ENCODE results near the gene ALG12. TPM values are rescaled to one million over a fixed set of nuclear protein-coding genes. Genes with fewer than 3 reads are reported as not detected.
A peak's percentile ranks its signal among the peaks of the same experiment; 100 is the strongest.

The ALG12 gene
- polyA plus RNA-seq, 3 donors = 7.2 to 9.5 (median 9.0) TPM

GRCh38 chr22:49900441-49901230 lies 17.6 kb downstream of the ALG12 start:
- Histone ChIP-seq H3K9ac (ENCODE audit: insufficient read depth, low read length, poor library complexity, severe bottlenecking) (no peak overlapping the region), H3K4me1 (ENCODE audit: control insufficient read depth in 1 of 2, insufficient read depth in 2 of 2, low read length in 2 of 2) (no peaks in the 10 kb centered on the region), H3K4me3 (replicated peaks in 1 of 3; ENCODE audit: low read depth in 2 of 3, low read length in 3 of 3) (no peak overlapping the region), H3K9me3 (replicated peaks in 1 of 2; ENCODE audit: control insufficient read depth in 1 of 2, insufficient read depth in 1 of 2, low read length in 2 of 2) (peaks cover 0 to 4% of the 10 kb centered on the region in 2 donors), H3K27me3 (ENCODE audit: control insufficient read depth in 2 of 2, insufficient read depth in 2 of 2, low read length in 2 of 2) (no peaks in the 10 kb centered on the region), H4K20me1 (ENCODE audit: insufficient read depth, low read length) (no peaks in the 10 kb centered on the region), H3K27ac (ENCODE audit: low read depth in 1 of 2, low read length in 2 of 2) (no peak overlapping the region), H3K79me2 (ENCODE audit: insufficient read depth, low read length) (no peaks in the 10 kb centered on the region), H3K4me2 (replicated peaks; ENCODE audit: extremely low read depth, low read length, poor library complexity, severe bottlenecking) (no peak overlapping the region), H3K36me3 (replicated peaks in 1 of 2; ENCODE audit: control insufficient read depth in 1 of 2, insufficient read depth in 2 of 2, low read length in 2 of 2) (peaks cover 29 to 57% of the 10 kb centered on the region in 2 donors), H2AFZ (ENCODE audit: insufficient read depth, low read depth, low read length, poor library complexity, severe bottlenecking) (no peak overlapping the region)
- Mint-ChIP-seq H3K4me3 (no peak overlapping the region), H3K9me3 (peaks cover 0 to 7% (median 0%) of the 10 kb centered on the region in 7 donors), H3K27me3 (ENCODE audit: low read depth in 3 of 3) (no peaks in the 10 kb centered on the region), H3K4me1 (no peaks in the 10 kb centered on the region), H3K27ac (peak overlapping the region in 3 of 7 donors; percentile 1 to 43 (median 31)), H3K36me3 (peaks cover 36 to 69% of the 10 kb centered on the region in 2 donors)
- DNase-seq = no peak
- TF ChIP-seq CTCF (IDR thresholded peaks at IDR 0.05) = no peak
- WGBS (ENCODE audit: insufficient coverage) = 94% methylated on average over 29 of the region's 30 CpGs
- intact Hi-C loops (cut with micrococcal nuclease) = no loop called here

GRCh38 chr22:49899530-49899929 lies 18.7 kb downstream of the ALG12 start:
- H3K4me3 ChIP-seq (replicated peaks in 1 of 3; ENCODE audit: low read depth in 2 of 3, low read length in 3 of 3) = no peak overlapping the region
- no peak overlapping the region for H2AFZ ChIP-seq (ENCODE audit: insufficient read depth, low read depth, low read length, poor library complexity, severe bottlenecking)
- H3K27ac ChIP-seq (ENCODE audit: low read depth in 1 of 2, low read length in 2 of 2) = no peak overlapping the region
- peaks cover 30 to 61% of the 10 kb centered on the region in 2 donors for H3K36me3 Mint-ChIP-seq
- intact Hi-C loops (cut with micrococcal nuclease) = no loop called here
- no peaks in the 10 kb centered on the region for H3K79me2 ChIP-seq (ENCODE audit: insufficient read depth, low read length)
- H3K9me3 Mint-ChIP-seq = peaks cover 0 to 7% (median 0%) of the 10 kb centered on the region in 7 donors
- H3K27me3 Mint-ChIP-seq (ENCODE audit: low read depth in 3 of 3) = no peaks in the 10 kb centered on the region
- H3K9ac ChIP-seq (ENCODE audit: insufficient read depth, low read length, poor library complexity, severe bottlenecking) = no peak overlapping the region
- no peaks in the 10 kb centered on the region for H3K4me1 Mint-ChIP-seq
- TF ChIP-seq CTCF (IDR thresholded peaks at IDR 0.05) = no peak
- H3K9me3 ChIP-seq (replicated peaks in 1 of 2; ENCODE audit: control insufficient read depth in 1 of 2, insufficient read depth in 1 of 2, low read length in 2 of 2) = peaks cover 0 to 7% of the 10 kb centered on the region in 2 donors
- H3K4me3 Mint-ChIP-seq = no peak overlapping the region
- DNase-seq = no peak
- peaks cover 3% of the 10 kb centered on the region for H4K20me1 ChIP-seq (ENCODE audit: insufficient read depth, low read length)
- no peaks in the 10 kb centered on the region for H3K4me1 ChIP-seq (ENCODE audit: control insufficient read depth in 1 of 2, insufficient read depth in 2 of 2, low read length in 2 of 2)
- H3K27me3 ChIP-seq (ENCODE audit: control insufficient read depth in 2 of 2, insufficient read depth in 2 of 2, low read length in 2 of 2) = no peaks in the 10 kb centered on the region
- H3K27ac Mint-ChIP-seq = no peak overlapping the region
- H3K36me3 ChIP-seq (replicated peaks in 1 of 2; ENCODE audit: control insufficient read depth in 1 of 2, insufficient read depth in 2 of 2, low read length in 2 of 2) = peaks cover 29 to 54% of the 10 kb centered on the region in 2 donors
- WGBS (ENCODE audit: insufficient coverage) = 94% methylated on average over 5 of the region's 6 CpGs
- no peak overlapping the region for H3K4me2 ChIP-seq (replicated peaks; ENCODE audit: extremely low read depth, low read length, poor library complexity, severe bottlenecking)

Measured in CD14-positive monocyte (primary cell).